Measurements from ENCODE around the gene PFKM.

PFKM gene

GRCh38 chr12:48135027-48135426 is 15.9 kb downstream of the PFKM start:
- H3K9ac ChIP-seq (ENCODE audit: low read depth, low read length) = no peak overlapping the region
- H4K20me1 ChIP-seq (ENCODE audit: insufficient read depth, low read length) = no peaks in the 10 kb centered on the region; the same call in 1 of the 2 replicates
- DNase-seq (no peak), ATAC-seq (ENCODE audit: insufficient read depth, low read depth) (no peak)
- no peak overlapping the region for H2AFZ ChIP-seq (ENCODE audit: low read depth, low read length)
- no peaks in the 10 kb centered on the region for H3K79me2 ChIP-seq (ENCODE audit: insufficient read depth, low read length)
- H3K9me3 ChIP-seq (ENCODE audit: insufficient read depth, low read length, severe bottlenecking) = no peaks in the 10 kb centered on the region
- H3K27ac ChIP-seq (ENCODE audit: low read length) = no peak overlapping the region
- H3K4me1 ChIP-seq (ENCODE audit: insufficient read depth, low read length) = no peaks in the 10 kb centered on the region
- H3K27me3 ChIP-seq (ENCODE audit: insufficient read depth, low read length, poor library complexity) = no peaks in the 10 kb centered on the region
- no peak overlapping the region for H3K4me3 ChIP-seq (ENCODE audit: low read depth in 1 of 2, low read length in 2 of 2)
- H3K36me3 ChIP-seq (ENCODE audit: insufficient read depth, low read length) = peaks cover 43% of the 10 kb centered on the region
- H3K4me2 ChIP-seq (ENCODE audit: insufficient read depth, low read length) = no peak overlapping the region
- TF ChIP-seq EZH2 (IDR thresholded peaks at IDR 0.05; ENCODE audit: borderline replicate concordance, low read depth, low read length, severe bottlenecking) (no peak), CTCF (IDR thresholded peaks at IDR 0.05; ENCODE audit: borderline replicate concordance, extremely low read depth, low read length, poor library complexity, severe bottlenecking) (no peak)

DNA sequence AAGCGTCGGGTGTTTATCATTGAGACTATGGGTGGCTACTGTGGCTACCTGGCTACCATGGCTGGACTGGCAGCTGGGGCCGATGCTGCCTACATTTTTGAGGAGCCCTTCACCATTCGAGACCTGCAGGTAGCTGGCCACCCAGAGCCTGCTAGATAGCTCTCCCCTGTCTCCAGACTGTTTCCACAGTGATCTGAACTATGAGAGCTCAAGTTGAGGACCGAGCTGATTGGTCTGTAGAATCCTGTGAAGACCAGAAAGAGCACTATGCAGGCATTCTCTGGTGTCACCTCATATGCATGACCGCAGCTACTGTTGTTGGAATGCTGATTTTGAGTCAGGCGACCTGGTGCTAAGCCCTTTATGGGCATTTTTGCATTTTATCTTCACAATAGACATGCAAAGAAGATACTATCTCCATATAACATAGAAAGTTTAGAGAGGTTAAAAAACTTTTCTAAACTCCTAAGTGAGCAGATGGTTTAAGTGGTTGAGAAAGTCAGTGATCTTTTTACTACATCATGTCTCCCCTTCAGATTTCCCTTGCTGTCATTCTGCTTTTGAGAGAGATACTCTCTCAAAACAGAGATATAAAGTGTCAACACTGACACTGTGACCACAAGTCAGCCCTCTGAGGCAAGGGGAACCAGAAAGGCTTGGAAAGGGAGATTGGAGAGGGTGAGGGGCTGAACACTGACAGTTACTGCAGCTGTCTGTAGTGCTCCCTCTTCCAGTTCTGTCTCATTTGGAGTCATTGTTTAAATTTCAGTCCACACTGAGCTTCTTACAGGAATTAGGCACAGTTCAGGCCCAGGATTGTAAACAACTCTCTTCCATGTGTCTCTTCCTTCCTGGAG is 23.9 kb downstream of the PFKM start:
- DNase-seq (no peak), ATAC-seq (ENCODE audit: insufficient read depth, low read depth) (no peak)
- Histone ChIP-seq H3K9me3 (ENCODE audit: insufficient read depth, low read length, severe bottlenecking) (no peaks in the 10 kb centered on the region), H3K4me1 (ENCODE audit: insufficient read depth, low read length) (no peaks in the 10 kb centered on the region), H3K36me3 (ENCODE audit: insufficient read depth, low read length) (peaks cover 64% of the 10 kb centered on the region), H4K20me1 (ENCODE audit: insufficient read depth, low read length) (no peaks in the 10 kb centered on the region), H3K4me3 (ENCODE audit: low read depth in 1 of 2, low read length in 2 of 2) (no peak overlapping the region), H2AFZ (ENCODE audit: low read depth, low read length) (no peak overlapping the region), H3K27ac (ENCODE audit: low read length) (no peak overlapping the region), H3K79me2 (ENCODE audit: insufficient read depth, low read length) (no peaks in the 10 kb centered on the region), H3K4me2 (ENCODE audit: insufficient read depth, low read length) (no peak overlapping the region), H3K27me3 (ENCODE audit: insufficient read depth, low read length, poor library complexity) (no peaks in the 10 kb centered on the region), H3K9ac (ENCODE audit: low read depth, low read length) (no peak overlapping the region)
- TF ChIP-seq EZH2 (IDR thresholded peaks at IDR 0.05; ENCODE audit: borderline replicate concordance, low read depth, low read length, severe bottlenecking) = no peak
- TF ChIP-seq CTCF (IDR thresholded peaks at IDR 0.05; ENCODE audit: borderline replicate concordance, extremely low read depth, low read length, poor library complexity, severe bottlenecking) = no peak

- no peak for DNase-seq
- TF ChIP-seq CTCF (IDR thresholded peaks at IDR 0.05; ENCODE audit: borderline replicate concordance, extremely low read depth, low read length, poor library complexity, severe bottlenecking) (no peak), EZH2 (IDR thresholded peaks at IDR 0.05; ENCODE audit: borderline replicate concordance, low read depth, low read length, severe bottlenecking) (no peak)
- Histone ChIP-seq H2AFZ (ENCODE audit: low read depth, low read length) (no peak overlapping the region), H3K9me3 (ENCODE audit: insufficient read depth, low read length, severe bottlenecking) (no peaks in the 10 kb centered on the region), H3K4me2 (ENCODE audit: insufficient read depth, low read length) (no peak overlapping the region), H4K20me1 (ENCODE audit: insufficient read depth, low read length) (no peaks in the 10 kb centered on the region), H3K79me2 (ENCODE audit: insufficient read depth, low read length) (no peaks in the 10 kb centered on the region), H3K36me3 (ENCODE audit: insufficient read depth, low read length) (peaks cover 71% of the 10 kb centered on the region), H3K4me3 (ENCODE audit: low read depth in 1 of 2, low read length in 2 of 2) (no peak overlapping the region), H3K4me1 (ENCODE audit: insufficient read depth, low read length) (no peaks in the 10 kb centered on the region), H3K27me3 (ENCODE audit: insufficient read depth, low read length, poor library complexity) (no peaks in the 10 kb centered on the region), H3K27ac (ENCODE audit: low read length) (no peak overlapping the region), H3K9ac (ENCODE audit: low read depth, low read length) (no peak overlapping the region)
- no peak for ATAC-seq (ENCODE audit: insufficient read depth, low read depth)
Measured at GRCh38 chr12:48143898-48144297, 24.7 kb downstream of the PFKM start.
